HG02885 (cell line): Measurements from ENCODE around the gene AP1S1.
"Not testable (repeated sequence)": the region's sequence is repeated elsewhere in the genome, so short reads cannot be mapped to it uniquely, and the experiment has no call there.

Experiments
- ATAC-seq: cut with Tn5 transposase; IDR thresholded peaks from one replicate; pipeline ENCODE4 v1.9.1; 2021; ENCODE audit warnings: mild to moderate bottlenecking; ENCODE audit not compliant: unreplicated experiment, poor library complexity

AP1S1 gene

GRCh38 chr7:101198476-101198875, 44.2 kb downstream of the AP1S1 start:
- ATAC-seq = no peak

DNA sequence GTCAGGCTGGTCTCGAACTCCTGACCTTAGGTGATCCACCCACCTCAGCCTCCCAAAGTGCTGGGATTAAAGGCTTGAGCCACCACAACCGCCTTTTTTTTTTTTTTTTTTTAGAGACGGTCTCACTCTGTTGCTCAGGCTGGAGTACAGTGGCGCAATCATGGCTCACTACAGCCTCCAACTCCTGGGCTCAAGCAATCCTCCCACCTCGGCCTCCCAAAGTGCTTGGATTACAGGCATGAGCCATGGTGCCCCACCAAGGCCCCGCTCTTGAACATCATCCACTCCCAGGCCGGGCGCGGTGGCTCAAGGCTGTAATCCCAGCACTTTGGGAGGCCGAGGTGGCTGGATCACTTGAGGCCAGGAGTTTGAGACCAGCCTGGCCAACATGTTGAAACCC, 45.2 kb downstream of the AP1S1 start:
- not testable (repeated sequence) for ATAC-seq

GRCh38 chr7:101200504-101200861, 46.2 kb downstream of the AP1S1 start:
- ATAC-seq = no peak

DNA sequence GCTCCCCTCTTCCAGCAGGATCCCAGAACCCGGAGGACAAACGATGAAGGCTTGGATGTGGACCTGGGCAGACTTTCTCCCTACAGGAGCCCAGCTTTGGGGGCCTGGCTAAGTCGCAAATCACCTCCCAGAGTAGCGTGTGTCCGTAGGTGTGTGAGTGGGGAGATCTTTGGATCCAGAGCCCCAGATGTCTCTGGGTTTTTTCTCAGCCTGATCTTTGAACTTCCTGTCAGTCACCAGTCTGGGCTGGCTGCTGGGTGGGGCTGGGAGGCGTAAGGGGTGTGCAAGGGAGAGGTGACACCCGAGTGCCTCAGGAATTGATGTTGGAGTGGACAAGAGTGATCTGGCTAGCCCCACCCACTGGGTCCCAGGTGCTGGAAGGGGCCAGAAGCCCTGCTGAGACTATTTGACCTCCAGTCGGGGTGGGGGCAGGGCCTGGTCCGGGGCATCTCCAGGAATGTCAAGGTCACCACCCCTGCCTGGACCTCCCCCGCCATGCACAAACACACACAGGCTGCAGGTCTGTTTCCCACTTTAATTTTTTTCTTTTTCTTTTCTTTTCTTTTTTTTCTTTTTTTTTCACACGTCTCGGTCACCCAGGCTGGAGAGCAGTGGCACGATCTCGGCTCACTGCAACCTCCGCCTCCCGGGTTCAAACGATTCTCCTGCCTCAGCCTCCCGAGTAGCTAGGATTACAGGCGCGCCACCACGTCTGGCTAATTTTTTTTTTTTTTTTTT, 46.8 kb downstream of the AP1S1 start, which contains the start of gene MOGAT3:
TSS of gene MOGAT3 (minus strand) at position 175 of the 738 bp plus-strand sequence. CDS start 182 bp downstream, outside the sequence.
- ATAC-seq = no peak

DNA sequence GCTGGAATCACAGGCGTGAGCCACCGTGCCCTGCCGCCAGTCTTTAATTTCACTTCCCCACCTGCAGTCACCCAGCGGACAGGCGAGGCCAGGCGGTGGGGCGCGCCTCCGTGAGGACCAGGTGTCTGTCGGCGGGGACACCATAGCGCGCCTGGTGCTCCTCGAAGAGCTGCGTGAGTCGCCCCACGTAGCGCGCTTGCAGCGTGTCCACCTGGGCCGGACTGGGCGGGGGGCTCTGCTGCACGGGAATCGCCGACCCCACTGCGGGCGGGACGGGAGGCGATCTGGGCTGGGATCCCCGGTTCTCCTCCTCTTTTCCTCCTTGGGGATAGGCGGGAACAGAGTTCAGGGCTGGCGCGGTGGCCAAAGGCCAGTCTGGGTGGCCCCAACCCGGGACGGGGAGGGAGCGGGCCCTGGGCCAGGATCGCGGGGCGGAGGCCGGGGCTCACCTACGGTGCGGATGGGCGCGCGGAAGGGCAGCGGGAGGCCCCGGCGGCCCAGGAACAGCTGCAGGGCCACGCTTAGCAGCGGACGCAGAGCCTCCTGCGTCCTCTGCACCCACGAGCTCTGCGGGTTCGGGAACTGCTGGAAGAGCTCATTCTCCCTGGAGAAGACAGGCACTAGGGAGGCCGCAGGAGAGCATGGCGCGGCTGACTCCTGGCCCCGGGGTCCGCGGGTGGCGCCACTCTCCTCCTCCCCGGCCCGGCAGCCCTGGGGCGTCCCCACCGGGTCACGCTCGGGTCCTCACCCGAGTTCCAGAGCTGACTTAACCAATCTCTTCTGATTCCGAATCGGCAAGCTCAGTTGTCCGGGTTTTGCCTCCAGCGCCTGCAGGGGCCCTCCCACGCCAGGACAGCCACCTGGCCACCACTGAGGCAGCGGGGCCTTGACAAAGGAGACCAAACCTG, 47.7 kb downstream of the AP1S1 start:
- no peak for ATAC-seq

- no peak for ATAC-seq
Observed at GRCh38 chr7:101202603-101202918, 48.3 kb downstream of the AP1S1 start.

- not testable (repeated sequence) for ATAC-seq
Observed at GRCh38 chr7:101203740-101204738, 49.8 kb downstream of the AP1S1 start.

DNA sequence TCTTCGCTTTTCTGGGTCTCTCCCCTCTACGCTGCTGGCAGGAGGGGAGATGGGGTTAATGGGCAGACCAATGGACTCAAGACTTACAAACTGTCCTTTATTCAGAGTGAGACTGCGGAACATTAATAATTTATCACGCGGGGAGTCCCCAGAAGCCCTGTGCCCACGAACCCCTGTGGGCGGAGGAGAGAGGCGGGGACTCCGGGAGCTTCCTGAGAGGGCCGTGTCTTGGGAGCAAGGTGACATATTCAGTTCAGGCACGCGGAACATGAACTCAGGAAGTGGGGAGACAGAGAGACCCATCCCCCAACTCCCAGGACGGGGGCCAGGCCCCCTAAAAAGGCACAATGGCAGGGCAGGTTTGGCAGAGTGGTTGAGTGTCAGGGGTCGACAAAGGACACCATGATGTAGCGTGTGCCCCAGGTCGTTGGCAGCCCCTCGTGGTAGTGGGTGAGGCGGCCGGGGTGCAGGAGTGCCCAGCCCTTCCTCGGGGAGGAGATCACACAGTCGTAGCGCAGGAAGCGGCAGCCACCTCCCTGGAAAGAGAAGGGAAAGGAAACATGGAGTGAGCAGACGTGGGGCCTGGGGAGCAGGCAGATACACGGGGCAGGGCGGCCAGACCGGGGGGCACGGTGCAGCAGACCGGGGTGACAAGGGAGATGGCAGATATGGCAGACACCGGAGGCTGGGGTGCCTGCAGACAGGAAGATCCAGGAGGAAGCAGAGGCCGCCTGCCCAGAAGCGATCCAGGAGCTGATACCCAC, 51.8 kb downstream of the AP1S1 start:
- ATAC-seq = no peak

DNA sequence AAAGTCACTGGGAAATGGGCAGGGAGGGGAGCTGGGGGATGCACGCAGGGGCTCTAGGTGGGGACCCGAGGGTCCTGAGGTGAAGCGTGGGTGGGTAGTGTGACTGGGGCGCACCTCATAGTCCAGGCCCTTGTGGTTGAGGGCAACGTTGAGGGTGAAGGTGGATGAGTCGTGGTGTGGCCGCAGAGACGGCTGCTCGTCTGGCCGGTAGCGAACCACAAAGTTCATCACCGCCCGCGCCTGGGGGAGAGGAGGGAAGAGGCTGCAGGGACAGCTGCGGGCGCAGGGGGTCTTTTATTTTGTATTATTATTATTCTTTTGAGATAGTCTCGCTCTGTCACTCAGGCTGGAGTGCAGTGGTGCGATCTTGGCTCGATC, 52.4 kb downstream of the AP1S1 start:
- ATAC-seq = no peak

GRCh38 chr7:101207459-101207858, 53.2 kb downstream of the AP1S1 start:
- no peak for ATAC-seq

- ATAC-seq = no peak
Observed at GRCh38 chr7:101208794-101209193, 54.5 kb downstream of the AP1S1 start.

DNA sequence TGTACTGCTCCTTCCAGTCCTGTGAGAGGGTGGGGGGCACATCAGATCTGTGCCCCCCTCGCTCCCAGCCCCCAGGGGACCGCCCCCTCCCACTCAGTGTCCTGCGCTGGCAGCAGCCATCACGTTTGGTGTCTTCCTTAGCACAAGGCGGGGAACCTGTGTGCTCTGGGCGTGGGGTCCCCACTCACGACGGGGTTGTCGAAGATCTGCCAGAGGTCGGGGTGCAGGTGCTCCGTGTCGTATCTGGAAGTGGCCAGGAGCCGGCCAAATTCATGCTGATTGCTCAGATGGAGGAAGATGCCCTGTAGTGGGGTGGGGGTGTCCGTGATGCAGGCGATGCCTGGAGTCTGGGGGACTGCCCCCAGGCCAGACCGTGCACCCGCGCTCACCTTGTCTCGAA, 55.9 kb downstream of the AP1S1 start:
- ATAC-seq = no peak
